Mesenchymal stem cell (in vitro differentiated cells and primary cell): Measurements from ENCODE around the gene BCAR1.
A peak's percentile ranks its signal among the peaks of the same experiment; 100 is the strongest.

ENCODE experiments used
- DNase-seq: peaks from one replicate; pipeline ENCODE4 v3.0.0-alpha.2; 2013
- H2AFZ ChIP-seq: one replicate; pipeline ENCODE4 v1.6.1; 2013; ENCODE audit warnings: low read depth, mild to moderate bottlenecking, control low read depth, inconsistent platforms, low read length, moderate library complexity
- H2AK5ac ChIP-seq: 2 replicates; pipeline ENCODE4 v1.6.1; 2013; ENCODE audit warnings: low read length, moderate library complexity, mild to moderate bottlenecking, inconsistent platforms; ENCODE audit not compliant: severe bottlenecking
- H2BK120ac ChIP-seq: one replicate; pipeline ENCODE4 v1.6.1; 2013; ENCODE audit warnings: low read depth, mild to moderate bottlenecking, inconsistent platforms, low read length, moderate library complexity
- H2BK12ac ChIP-seq, 2 experiments: one replicate each; pipeline ENCODE4 v1.6.1; 2013; ENCODE audit warnings: inconsistent platforms in 2 of 2, low read length in 2 of 2, mild to moderate bottlenecking in 2 of 2, moderate library complexity in 2 of 2, control low read depth in 1 of 2
- H2BK15ac ChIP-seq: one replicate; pipeline ENCODE4 v1.6.1; 2013; ENCODE audit warnings: mild to moderate bottlenecking, low read depth, inconsistent platforms; ENCODE audit not compliant: poor library complexity, severe bottlenecking
- H2BK5ac ChIP-seq: 2 replicates; pipeline ENCODE4 v1.6.1; 2013; ENCODE audit warnings: low read depth, mild to moderate bottlenecking, low read length, control low read depth, inconsistent platforms; ENCODE audit not compliant: poor library complexity, severe bottlenecking
- H3K14ac ChIP-seq, 2 experiments: one replicate each; pipeline ENCODE4 v1.6.1; 2013; ENCODE audit warnings: inconsistent platforms in 2 of 2, low read length in 2 of 2, control low read depth in 1 of 2, mild to moderate bottlenecking in 1 of 2, moderate library complexity in 1 of 2
- H3K18ac ChIP-seq, 2 experiments: one replicate each; pipeline ENCODE4 v1.6.1; 2013; ENCODE audit warnings: inconsistent platforms in 2 of 2, low read length in 2 of 2, control low read depth in 1 of 2, low read depth in 1 of 2, mild to moderate bottlenecking in 1 of 2
- H3K23ac ChIP-seq, 2 experiments: one replicate each; pipeline ENCODE4 v1.6.1; 2013; ENCODE audit warnings: inconsistent platforms in 2 of 2, low read length in 2 of 2, mild to moderate bottlenecking in 2 of 2, moderate library complexity in 2 of 2, control low read depth in 1 of 2
- H3K27ac ChIP-seq: 2 replicates; pipeline ENCODE4 v1.5.1; 2013; ENCODE audit warnings: mild to moderate bottlenecking, moderate library complexity, low read length, control low read depth, inconsistent platforms; ENCODE audit not compliant: poor library complexity, severe bottlenecking
- H3K27me3 ChIP-seq, 2 experiments: 2 replicates each; pipeline versions ENCODE4 v1.6.1 to v1.7.0; 2013; ENCODE audit warnings: low read length in 2 of 2, mild to moderate bottlenecking in 2 of 2, moderate library complexity in 2 of 2, control low read depth in 1 of 2, inconsistent platforms in 1 of 2; ENCODE audit not compliant: control insufficient read depth in 1 of 2, insufficient read depth in 1 of 2
- H3K36me3 ChIP-seq, 2 experiments: 2 replicates each; pipeline versions ENCODE4 v1.6.1 to v1.7.0; 2013; ENCODE audit warnings: low read length in 2 of 2, control low read depth in 1 of 2, inconsistent platforms in 1 of 2, low read depth in 1 of 2, mild to moderate bottlenecking in 1 of 2; ENCODE audit not compliant: insufficient read depth in 2 of 2, control insufficient read depth in 1 of 2
- H3K4ac ChIP-seq, 2 experiments: one replicate each; pipeline ENCODE4 v1.6.1; 2013; ENCODE audit warnings: inconsistent platforms in 2 of 2, low read length in 2 of 2, mild to moderate bottlenecking in 2 of 2, moderate library complexity in 2 of 2, control low read depth in 1 of 2, low read depth in 1 of 2
- H3K4me1 ChIP-seq: 2 replicates; pipeline ENCODE4 v1.6.1; 2013; ENCODE audit warnings: low read depth, low read length, control low read depth; ENCODE audit not compliant: control insufficient read depth, insufficient read depth
- H3K4me2 ChIP-seq: 2 replicates; pipeline ENCODE4 v1.6.1; 2013; ENCODE audit warnings: low read length, mild to moderate bottlenecking, inconsistent platforms; ENCODE audit not compliant: poor library complexity, severe bottlenecking
- H3K4me3 ChIP-seq, 2 experiments: 2 replicates each; pipeline versions ENCODE4 v1.5.1 to v1.7.0; 2013; ENCODE audit warnings: low read length in 2 of 2, mild to moderate bottlenecking in 2 of 2, control low read depth in 1 of 2, low read depth in 1 of 2; ENCODE audit not compliant: insufficient read depth in 1 of 2
- H3K79me1 ChIP-seq: replicated peaks from 2 replicates; pipeline ENCODE4 v1.6.1; 2013; ENCODE audit warnings: mild to moderate bottlenecking, control low read depth, low read length, inconsistent platforms; ENCODE audit not compliant: poor library complexity, severe bottlenecking
- H3K9ac ChIP-seq: 2 replicates; pipeline ENCODE4 v1.7.0; 2013; ENCODE audit warnings: mild to moderate bottlenecking, low read length, moderate library complexity
- H3K9me3 ChIP-seq: 2 replicates; pipeline ENCODE4 v1.7.0; 2013; ENCODE audit warnings: mild to moderate bottlenecking, low read length; ENCODE audit not compliant: control insufficient read depth
- H4K8ac ChIP-seq: one replicate; pipeline ENCODE4 v1.6.1; 2013; ENCODE audit warnings: inconsistent platforms, mild to moderate bottlenecking, low read length, moderate library complexity
- H4K91ac ChIP-seq: one replicate; pipeline ENCODE4 v1.6.1; 2013; ENCODE audit warnings: mild to moderate bottlenecking, low read length, inconsistent platforms
- WGBS: methylation state at CpG from one replicate; pipeline ENCODE4 v1.1.7; 2013; ENCODE audit warnings: mixed read lengths; 5-methylcytosine and 5-hydroxymethylcytosine counted together

BCAR1 gene

GRCh38 chr16:75264457-75264998 lies 13.1 kb upstream of the BCAR1 start:
- H2BK5ac ChIP-seq: no peak overlapping the region
- peak overlapping the region; percentile 83 to 89 for H3K4me3 ChIP-seq
- H4K91ac ChIP-seq: peak overlapping the region; percentile 10
- H3K27ac ChIP-seq: peak overlapping the region; percentile 88
- DNase-seq: peak; percentile 36
- peaks cover 60% of the 10 kb centered on the region for H3K4me1 ChIP-seq
- H4K8ac ChIP-seq: no peak overlapping the region
- H2AFZ ChIP-seq: no peak overlapping the region
- H2BK120ac ChIP-seq: peak overlapping the region; percentile 100
- H3K18ac ChIP-seq: peak overlapping the region; percentile 91 to 94
- no peaks in the 10 kb centered on the region for H3K9me3 ChIP-seq
- peak overlapping the region; percentile 97 for H3K9ac ChIP-seq
- H3K79me1 ChIP-seq: peaks cover 10% of the 10 kb centered on the region
- peak overlapping the region in 1 of 2 experiments; percentile 51 for H2BK12ac ChIP-seq
- 31% methylated on average over 14 of the region's 14 CpGs for WGBS
- H3K36me3 ChIP-seq: peaks cover 3 to 33% of the 10 kb centered on the region in 2 experiments
- peak overlapping the region in 1 of 2 experiments; percentile 92 for H3K4ac ChIP-seq
- H3K14ac ChIP-seq: peak overlapping the region in 1 of 2 experiments; percentile 96
- peak overlapping the region; percentile 74 for H3K4me2 ChIP-seq
- H3K23ac ChIP-seq: peak overlapping the region in 1 of 2 experiments; percentile 96
- no peaks in the 10 kb centered on the region for H3K27me3 ChIP-seq
- H2BK15ac ChIP-seq: no peak overlapping the region
- peak overlapping the region; percentile 7 for H2AK5ac ChIP-seq

- peak overlapping the region in 1 of 2 experiments; percentile 57 for H3K23ac ChIP-seq
- H3K4ac ChIP-seq: peak overlapping the region; percentile 54 to 63
- peak overlapping the region; percentile 97 for H3K9ac ChIP-seq
- H2BK5ac ChIP-seq: no peak overlapping the region
- H3K9me3 ChIP-seq: no peaks in the 10 kb centered on the region
- peaks cover 10% of the 10 kb centered on the region for H3K79me1 ChIP-seq
- H2AFZ ChIP-seq: no peak overlapping the region
- peak overlapping the region in 1 of 2 experiments; percentile 79 for H2BK12ac ChIP-seq
- peak overlapping the region; percentile 88 for H3K27ac ChIP-seq
- H2AK5ac ChIP-seq: peak overlapping the region; percentile 7
- peak overlapping the region; percentile 23 to 52 for H3K18ac ChIP-seq
- no peak overlapping the region for H4K91ac ChIP-seq
- H2BK15ac ChIP-seq: no peak overlapping the region
- 44% methylated on average over 7 of the region's 8 CpGs for WGBS
- peak overlapping the region; percentile 74 for H3K4me2 ChIP-seq
- H3K4me1 ChIP-seq: peaks cover 60% of the 10 kb centered on the region
- peak; percentile 58 for DNase-seq
- H2BK120ac ChIP-seq: no peak overlapping the region
- H3K27me3 ChIP-seq: no peaks in the 10 kb centered on the region
- H4K8ac ChIP-seq: no peak overlapping the region
- H3K14ac ChIP-seq: peak overlapping the region in 1 of 2 experiments; percentile 64
- H3K4me3 ChIP-seq: peak overlapping the region; percentile 16 to 89
- peaks cover 3 to 33% of the 10 kb centered on the region in 2 experiments for H3K36me3 ChIP-seq
These were observed 12.6 kb upstream of the BCAR1 start for GRCh38 chr16:75263963-75264445.

DNA sequence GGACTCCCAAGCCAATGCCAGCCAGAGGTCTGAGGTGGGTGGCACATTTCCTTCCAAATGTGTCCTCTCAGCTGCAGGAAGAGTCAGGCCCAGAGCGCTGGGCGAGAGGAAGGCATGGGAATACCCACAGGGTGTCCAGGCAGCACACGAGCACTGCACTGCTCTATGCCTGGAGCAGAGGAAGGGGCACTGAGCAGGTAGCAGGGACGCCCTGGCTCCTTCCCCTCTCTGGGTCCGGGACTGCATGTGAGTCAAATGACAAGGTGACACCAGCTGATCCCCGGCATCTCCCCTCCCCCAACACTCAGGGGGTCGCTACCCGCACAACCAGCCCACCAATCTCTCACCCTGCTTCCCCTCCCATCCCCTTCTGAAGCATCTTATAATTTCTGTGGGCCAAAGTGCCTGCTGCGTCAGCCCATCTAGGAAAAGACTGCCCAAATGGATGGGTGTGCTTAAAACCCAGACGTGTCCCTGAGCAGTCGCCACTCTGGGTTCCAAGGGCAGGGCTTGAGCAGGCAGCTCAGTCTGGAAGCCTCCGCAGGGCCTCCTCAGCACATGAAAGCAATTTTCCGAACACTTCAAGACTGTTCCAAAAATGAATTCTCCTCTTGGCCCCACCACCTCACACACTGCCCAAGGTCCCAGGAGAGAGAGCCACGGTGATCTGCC lies 12.0 kb upstream of the BCAR1 start:
- 87% methylated on average over 13 of the region's 14 CpGs for WGBS
- H3K14ac ChIP-seq: peak overlapping the region in 1 of 2 experiments; percentile 64

GRCh38 chr16:75262800-75263127 lies 11.3 kb upstream of the BCAR1 start:
- Histone ChIP-seq H3K4me1 (peaks cover 66% of the 10 kb centered on the region), H2BK5ac (no peak overlapping the region), H3K79me1 (peaks cover 10% of the 10 kb centered on the region), H3K9me3 (no peaks in the 10 kb centered on the region), H3K27me3 (no peaks in the 10 kb centered on the region), H3K4me2 (no peak overlapping the region), H2AK5ac (no peak overlapping the region), H3K9ac (peak overlapping the region; percentile 97), H3K18ac (no peak overlapping the region), H3K27ac (no peak overlapping the region), H4K91ac (no peak overlapping the region), H2BK12ac (no peak overlapping the region), H4K8ac (no peak overlapping the region), H2AFZ (no peak overlapping the region), H3K4ac (no peak overlapping the region), H3K36me3 (peaks cover 3 to 37% of the 10 kb centered on the region in 2 experiments), H3K23ac (no peak overlapping the region), H2BK120ac (no peak overlapping the region), H2BK15ac (no peak overlapping the region), H3K4me3 (peak overlapping the region in 1 of 2 experiments; percentile 4), H3K14ac (peak overlapping the region in 1 of 2 experiments; percentile 69)
- no peak for DNase-seq
- WGBS: 90% methylated on average over 5 of the region's 5 CpGs

More for the DNA sequence above, 12.0 kb upstream of the BCAR1 start:
- H2BK5ac ChIP-seq: peak overlapping the region; percentile 15
- peak overlapping the region; percentile 31 to 79 for H2BK12ac ChIP-seq
- H3K18ac ChIP-seq: peak overlapping the region; percentile 23 to 52
- peak overlapping the region; percentile 74 for H3K4me2 ChIP-seq
- H2BK120ac ChIP-seq: no peak overlapping the region
- H3K27ac ChIP-seq: peak overlapping the region; percentile 88
- no peaks in the 10 kb centered on the region for H3K9me3 ChIP-seq
- peak overlapping the region in 1 of 2 experiments; percentile 89 for H3K4me3 ChIP-seq
- no peak overlapping the region for H2AFZ ChIP-seq
- H3K23ac ChIP-seq: peak overlapping the region in 1 of 2 experiments; percentile 57
- H3K79me1 ChIP-seq: peaks cover 10% of the 10 kb centered on the region
- peak overlapping the region; percentile 45 to 63 for H3K4ac ChIP-seq
- peak overlapping the region; percentile 97 for H3K9ac ChIP-seq
- H3K27me3 ChIP-seq: no peaks in the 10 kb centered on the region
- peak overlapping the region; percentile 10 for H4K8ac ChIP-seq
- H3K4me1 ChIP-seq: peaks cover 66% of the 10 kb centered on the region
- peaks cover 3 to 33% of the 10 kb centered on the region in 2 experiments for H3K36me3 ChIP-seq
- peak overlapping the region; percentile 31 for H4K91ac ChIP-seq
- DNase-seq: peak; percentile 19
- H2BK15ac ChIP-seq: peak overlapping the region; percentile 49
- H2AK5ac ChIP-seq: no peak overlapping the region
